ENCODE measurements around the gene SLC22A7.

DNA sequence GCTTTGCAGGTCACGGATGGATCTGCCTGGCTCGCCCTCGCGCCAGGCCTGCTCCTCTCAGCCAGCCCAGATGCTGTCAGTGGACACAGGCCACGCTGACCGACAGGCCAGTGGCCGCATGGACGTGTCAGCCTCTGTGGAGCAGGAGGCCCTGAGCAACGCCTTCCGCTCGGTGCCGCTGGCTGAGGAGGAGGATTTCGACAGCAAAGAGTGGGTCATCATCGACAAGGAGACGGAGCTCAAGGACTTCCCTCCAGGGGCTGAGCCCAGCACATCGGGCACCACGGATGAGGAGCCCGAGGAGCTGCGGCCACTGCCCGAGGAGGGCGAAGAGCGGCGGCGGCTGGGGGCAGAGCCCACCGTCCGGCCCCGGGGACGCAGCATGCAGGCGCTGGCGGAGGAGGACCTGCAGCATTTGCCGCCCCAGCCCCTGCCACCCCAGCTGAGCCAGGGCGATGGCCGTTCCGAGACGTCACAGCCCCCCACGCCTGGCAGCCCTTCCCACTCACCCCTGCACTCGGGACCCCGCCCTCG, 35.2 kb upstream of the SLC22A7 start:
- TF ChIP-seq, protein P1, sequence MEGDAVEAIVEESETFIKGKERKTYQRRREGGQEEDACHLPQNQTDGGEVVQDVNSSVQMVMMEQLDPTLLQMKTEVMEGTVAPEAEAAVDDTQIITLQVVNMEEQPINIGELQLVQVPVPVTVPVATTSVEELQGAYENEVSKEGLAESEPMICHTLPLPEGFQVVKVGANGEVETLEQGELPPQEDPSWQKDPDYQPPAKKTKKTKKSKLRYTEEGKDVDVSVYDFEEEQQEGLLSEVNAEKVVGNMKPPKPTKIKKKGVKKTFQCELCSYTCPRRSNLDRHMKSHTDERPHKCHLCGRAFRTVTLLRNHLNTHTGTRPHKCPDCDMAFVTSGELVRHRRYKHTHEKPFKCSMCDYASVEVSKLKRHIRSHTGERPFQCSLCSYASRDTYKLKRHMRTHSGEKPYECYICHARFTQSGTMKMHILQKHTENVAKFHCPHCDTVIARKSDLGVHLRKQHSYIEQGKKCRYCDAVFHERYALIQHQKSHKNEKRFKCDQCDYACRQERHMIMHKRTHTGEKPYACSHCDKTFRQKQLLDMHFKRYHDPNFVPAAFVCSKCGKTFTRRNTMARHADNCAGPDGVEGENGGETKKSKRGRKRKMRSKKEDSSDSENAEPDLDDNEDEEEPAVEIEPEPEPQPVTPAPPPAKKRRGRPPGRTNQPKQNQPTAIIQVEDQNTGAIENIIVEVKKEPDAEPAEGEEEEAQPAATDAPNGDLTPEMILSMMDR (IDR thresholded peaks at IDR 0.05): no peak
- no peak for TF ChIP-seq POLR2A (IDR thresholded peaks at IDR 0.05)
